22Rv1 (cell line): ENCODE results near the gene CFAP46.

Experiments used
- CTCF ChIP-seq: fragments of 450-650 bp; IDR thresholded peaks from 2 replicates; pipeline ENCODE4 v1.5.1; 2017; ENCODE audit warnings: mild to moderate bottlenecking
- ZFX ChIP-seq: fragments of 450-650 bp; IDR thresholded peaks from 2 replicates; pipeline ENCODE4 v1.6.1; 2017; ENCODE audit warnings: antibody characterized with exemption, borderline replicate concordance

- TF ChIP-seq CTCF (no peak), ZFX (no peak)
Measured at GRCh38 chr10:132983252-132984007, 41.1 kb upstream of the CFAP46 start.
